ENCODE results near the gene NAV2.

Gene NAV2

DNA sequence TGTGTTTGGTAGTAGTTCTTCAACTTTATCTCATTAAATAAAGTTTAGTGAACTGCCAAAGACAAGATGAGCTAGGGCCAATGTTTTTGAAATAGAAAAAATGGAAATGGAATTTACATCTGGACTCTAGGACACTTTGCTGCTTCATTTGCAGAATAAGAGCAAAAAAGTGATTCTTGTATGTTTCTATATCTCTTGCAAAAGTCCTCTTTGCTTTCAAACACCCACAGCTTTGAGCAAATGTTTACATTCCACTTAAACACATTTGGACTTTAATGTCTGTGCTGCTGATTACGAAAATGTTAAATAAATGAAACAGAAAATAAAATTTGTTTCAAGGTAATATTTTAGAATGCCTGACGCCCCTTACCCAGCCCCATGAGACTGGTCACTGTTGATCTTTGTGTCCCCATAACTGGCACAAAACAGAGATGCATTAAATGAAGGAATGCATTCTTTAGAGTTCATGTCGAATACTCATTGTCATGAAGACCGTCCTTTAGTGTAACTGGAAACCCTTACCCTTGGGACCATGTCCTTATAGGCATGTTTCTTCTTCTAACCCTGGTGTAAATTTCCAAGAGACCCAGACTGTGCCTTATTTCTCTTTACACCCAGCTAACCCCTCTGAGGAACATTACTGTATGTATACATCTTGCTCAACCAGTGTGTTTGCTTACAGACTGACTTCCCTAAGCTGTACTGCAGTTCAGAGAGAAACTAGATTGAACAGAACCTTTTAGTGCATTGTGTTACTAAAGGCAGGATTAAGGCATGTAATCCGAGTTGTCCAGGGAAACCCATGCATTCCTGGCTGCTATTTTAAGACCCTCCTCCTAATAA lies 199.7 kb downstream of the NAV2 start:
- Histone ChIP-seq H3K4me1 (ENCODE audit: control insufficient read depth, insufficient read depth, low read length) (peaks cover 17% of the 10 kb centered on the region), H3K9ac (ENCODE audit: low read length) (no peak overlapping the region), H3K4me3 (ENCODE audit: low read length) (no peak overlapping the region), H3K9me3 (ENCODE audit: control insufficient read depth, low read length) (no peaks in the 10 kb centered on the region), H3K36me3 (ENCODE audit: control insufficient read depth, insufficient read depth, low read length) (no peaks in the 10 kb centered on the region), H3K27me3 (ENCODE audit: control insufficient read depth, insufficient read depth, low read length) (no peaks in the 10 kb centered on the region)

DNA sequence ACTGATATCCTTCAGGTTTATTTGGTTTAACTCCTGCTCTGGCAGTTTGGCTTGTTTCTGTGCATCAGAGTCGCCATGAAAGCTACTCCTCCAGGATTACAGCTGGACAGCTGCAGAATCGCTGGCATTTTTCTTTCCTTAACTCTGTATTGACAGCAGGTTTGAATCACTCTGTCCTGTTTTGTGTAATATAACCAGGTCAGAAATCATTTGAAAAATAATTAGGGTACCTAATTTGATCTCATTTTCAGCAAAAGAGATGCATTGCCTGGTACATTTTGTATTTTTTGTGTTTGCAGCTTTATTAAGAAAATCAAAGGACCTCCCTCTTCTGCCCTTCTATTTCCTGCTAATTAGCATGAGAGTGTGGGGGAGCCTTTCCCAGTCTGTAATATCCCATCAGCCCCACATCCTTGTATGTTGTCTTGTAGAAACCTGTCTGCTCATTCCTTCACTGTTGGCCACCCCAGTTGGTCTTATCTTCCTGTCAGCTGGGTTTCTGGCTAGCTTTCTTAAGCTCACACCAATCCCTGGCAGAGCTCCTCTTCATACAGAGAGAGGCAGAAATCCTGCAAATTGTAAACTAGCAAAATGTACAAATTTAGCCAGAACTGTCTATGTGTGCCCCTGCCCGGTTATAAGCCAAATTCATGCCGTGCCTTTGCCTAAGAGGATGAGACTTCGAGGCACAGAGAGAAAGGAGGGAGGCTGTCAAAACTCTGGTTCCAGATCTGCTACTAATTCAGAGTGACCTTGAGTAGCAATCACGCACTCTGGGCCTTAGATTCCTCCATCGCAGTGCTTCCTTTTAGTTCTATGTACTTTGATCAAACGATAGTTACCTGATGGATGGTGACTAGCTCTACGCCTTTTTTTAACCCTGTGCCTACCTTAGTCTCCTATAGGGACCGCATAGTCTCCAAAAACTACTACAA lies 200.6 kb downstream of the NAV2 start:
- Histone ChIP-seq H3K27me3 (ENCODE audit: control insufficient read depth, insufficient read depth, low read length) (no peaks in the 10 kb centered on the region), H3K4me3 (ENCODE audit: low read length) (no peak overlapping the region), H3K9me3 (ENCODE audit: control insufficient read depth, low read length) (no peaks in the 10 kb centered on the region), H3K36me3 (ENCODE audit: control insufficient read depth, insufficient read depth, low read length) (no peaks in the 10 kb centered on the region), H3K9ac (ENCODE audit: low read length) (no peak overlapping the region), H3K4me1 (ENCODE audit: control insufficient read depth, insufficient read depth, low read length) (peaks cover 17% of the 10 kb centered on the region)

DNA sequence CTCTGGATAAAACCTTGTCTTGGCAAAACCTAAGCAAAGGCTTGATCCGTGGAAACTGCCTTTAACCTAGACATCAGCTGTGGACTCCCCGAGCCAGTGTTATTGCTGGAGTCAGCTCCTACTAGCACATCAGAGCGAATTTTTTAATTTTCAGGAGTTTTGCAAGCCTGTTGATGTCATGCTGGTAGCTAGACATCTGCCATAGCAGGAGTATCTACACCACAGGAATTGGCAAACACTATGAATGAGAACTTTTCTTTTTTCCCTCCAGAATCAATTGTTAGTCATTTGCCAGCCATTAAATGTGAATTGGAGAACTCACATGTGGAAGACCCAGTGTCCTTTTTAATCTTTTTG lies 201.2 kb downstream of the NAV2 start:
- Histone ChIP-seq H3K27me3 (ENCODE audit: control insufficient read depth, insufficient read depth, low read length) (no peaks in the 10 kb centered on the region), H3K4me3 (ENCODE audit: low read length) (no peak overlapping the region), H3K4me1 (ENCODE audit: control insufficient read depth, insufficient read depth, low read length) (peaks cover 20% of the 10 kb centered on the region), H3K9me3 (ENCODE audit: control insufficient read depth, low read length) (no peaks in the 10 kb centered on the region), H3K36me3 (ENCODE audit: control insufficient read depth, insufficient read depth, low read length) (no peaks in the 10 kb centered on the region), H3K9ac (ENCODE audit: low read length) (no peak overlapping the region)

DNA sequence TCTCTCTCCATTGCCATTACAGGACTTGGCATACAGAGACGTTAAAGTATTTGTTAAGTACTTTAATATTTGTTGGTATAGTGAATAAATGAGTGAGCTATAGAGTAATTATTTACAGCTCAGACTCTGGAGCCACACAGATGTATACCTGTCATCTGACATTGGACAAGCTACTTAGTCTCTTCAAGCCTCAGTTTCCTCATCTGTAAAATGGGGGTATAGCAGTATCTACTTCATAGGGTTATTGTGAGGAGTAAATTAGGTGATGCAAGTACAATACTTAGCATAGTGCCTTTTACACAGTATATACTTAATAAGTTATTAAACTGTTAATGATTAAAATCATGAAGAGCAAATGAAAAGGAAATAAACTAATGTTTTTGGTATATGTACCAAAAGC lies 203.2 kb downstream of the NAV2 start:
- H3K9me3 ChIP-seq (ENCODE audit: control insufficient read depth, low read length) = no peaks in the 10 kb centered on the region
- no peak overlapping the region for H3K9ac ChIP-seq (ENCODE audit: low read length)
- peaks cover 30% of the 10 kb centered on the region for H3K4me1 ChIP-seq (ENCODE audit: control insufficient read depth, insufficient read depth, low read length)
- H3K27me3 ChIP-seq (ENCODE audit: control insufficient read depth, insufficient read depth, low read length) = no peaks in the 10 kb centered on the region
- H3K36me3 ChIP-seq (ENCODE audit: control insufficient read depth, insufficient read depth, low read length) = no peaks in the 10 kb centered on the region
- no peak overlapping the region for H3K4me3 ChIP-seq (ENCODE audit: low read length)

DNA sequence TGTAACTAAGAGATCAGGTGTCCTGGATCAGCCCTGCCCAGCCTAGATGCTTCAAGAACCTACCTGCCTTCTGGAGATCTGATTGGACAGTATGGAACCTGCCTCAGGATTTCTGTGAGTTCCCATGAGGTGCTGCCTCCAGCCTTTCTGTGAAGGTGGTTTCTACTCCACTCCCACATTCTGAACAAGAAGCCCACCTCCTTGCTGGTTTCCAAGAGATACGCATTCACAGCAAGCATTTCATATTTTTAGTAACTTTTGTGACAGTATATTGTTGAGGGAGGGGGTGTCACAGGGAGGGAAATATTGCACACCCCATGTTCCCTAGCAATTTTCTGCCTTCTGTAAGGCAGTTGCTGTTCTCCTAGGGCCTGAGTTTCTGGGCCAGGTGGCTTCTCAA lies 204.4 kb downstream of the NAV2 start:
- H3K4me1 ChIP-seq (ENCODE audit: control insufficient read depth, insufficient read depth, low read length) = peaks cover 28% of the 10 kb centered on the region
- H3K36me3 ChIP-seq (ENCODE audit: control insufficient read depth, insufficient read depth, low read length) = no peaks in the 10 kb centered on the region
- no peak overlapping the region for H3K4me3 ChIP-seq (ENCODE audit: low read length)
- H3K9ac ChIP-seq (ENCODE audit: low read length) = no peak overlapping the region
- H3K27me3 ChIP-seq (ENCODE audit: control insufficient read depth, insufficient read depth, low read length) = no peaks in the 10 kb centered on the region
- no peaks in the 10 kb centered on the region for H3K9me3 ChIP-seq (ENCODE audit: control insufficient read depth, low read length)

DNA sequence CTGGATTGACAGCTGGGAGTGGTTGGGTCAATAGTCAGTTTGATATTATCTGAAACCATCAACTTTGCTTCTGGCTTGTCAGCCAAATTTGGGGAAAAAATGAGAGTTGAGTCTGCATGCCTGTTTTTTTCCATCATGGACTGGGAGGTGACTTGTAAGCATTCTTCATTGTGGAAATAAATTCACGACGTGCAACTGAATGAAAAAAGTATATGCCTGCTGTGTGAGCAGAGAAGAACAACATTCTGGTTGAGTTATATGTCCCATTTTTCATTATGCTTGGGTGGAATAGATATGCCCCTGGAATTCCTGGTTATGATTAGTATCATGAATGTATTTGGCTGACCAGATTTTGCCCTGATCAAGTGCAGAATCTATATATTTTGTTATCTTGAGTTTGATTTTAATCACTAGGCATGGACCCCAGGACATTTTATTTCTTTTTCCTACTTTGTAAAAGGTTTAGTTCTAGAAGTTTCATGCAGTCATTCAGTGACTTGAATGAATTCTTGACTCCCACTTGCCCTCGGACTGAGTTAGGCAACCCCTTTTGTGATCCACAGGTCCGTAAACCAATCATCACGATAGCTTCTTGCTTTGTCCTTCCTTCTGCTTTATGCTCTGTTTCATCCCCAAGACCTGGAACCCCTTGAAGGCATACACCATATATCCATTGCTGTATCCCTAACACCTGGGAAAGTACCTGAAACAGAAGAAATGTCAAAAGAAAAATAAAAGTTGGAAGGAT lies 205.8 kb downstream of the NAV2 start:
- no peaks in the 10 kb centered on the region for H3K9me3 ChIP-seq (ENCODE audit: control insufficient read depth, low read length)
- no peaks in the 10 kb centered on the region for H3K27me3 ChIP-seq (ENCODE audit: control insufficient read depth, insufficient read depth, low read length)
- no peaks in the 10 kb centered on the region for H3K36me3 ChIP-seq (ENCODE audit: control insufficient read depth, insufficient read depth, low read length)
- H3K4me1 ChIP-seq (ENCODE audit: control insufficient read depth, insufficient read depth, low read length) = peaks cover 14% of the 10 kb centered on the region
- no peak overlapping the region for H3K9ac ChIP-seq (ENCODE audit: low read length)
- no peak overlapping the region for H3K4me3 ChIP-seq (ENCODE audit: low read length)

DNA sequence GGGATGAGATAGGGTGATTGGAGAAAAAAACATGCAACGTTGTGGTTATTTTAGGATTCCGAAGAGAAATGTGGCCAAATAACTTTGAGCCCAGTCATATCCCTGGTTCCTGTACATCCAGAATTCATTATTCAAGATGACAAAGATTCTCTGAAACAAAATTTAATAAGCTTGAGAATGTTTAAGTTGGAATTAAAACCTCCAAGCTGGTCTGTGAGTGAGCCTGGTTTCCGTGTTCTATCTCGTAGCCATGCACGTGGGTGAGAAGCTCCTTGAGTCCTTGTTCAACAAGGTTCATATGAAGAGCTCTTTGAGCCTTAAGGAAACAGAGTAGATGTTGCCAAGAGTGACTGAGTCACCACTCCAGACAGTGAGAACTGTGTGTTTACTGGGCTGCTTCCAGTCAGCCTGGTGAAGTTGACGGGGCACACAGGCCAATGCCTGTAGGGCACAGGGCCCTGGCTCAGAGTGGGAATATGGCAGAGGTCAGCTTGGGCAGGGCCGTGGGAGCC lies 206.5 kb downstream of the NAV2 start:
- no peaks in the 10 kb centered on the region for H3K9me3 ChIP-seq (ENCODE audit: control insufficient read depth, low read length)
- peaks cover 13% of the 10 kb centered on the region for H3K4me1 ChIP-seq (ENCODE audit: control insufficient read depth, insufficient read depth, low read length)
- H3K4me3 ChIP-seq (ENCODE audit: low read length) = no peak overlapping the region
- no peaks in the 10 kb centered on the region for H3K27me3 ChIP-seq (ENCODE audit: control insufficient read depth, insufficient read depth, low read length)
- H3K9ac ChIP-seq (ENCODE audit: low read length) = no peak overlapping the region
- H3K36me3 ChIP-seq (ENCODE audit: control insufficient read depth, insufficient read depth, low read length) = no peaks in the 10 kb centered on the region

DNA sequence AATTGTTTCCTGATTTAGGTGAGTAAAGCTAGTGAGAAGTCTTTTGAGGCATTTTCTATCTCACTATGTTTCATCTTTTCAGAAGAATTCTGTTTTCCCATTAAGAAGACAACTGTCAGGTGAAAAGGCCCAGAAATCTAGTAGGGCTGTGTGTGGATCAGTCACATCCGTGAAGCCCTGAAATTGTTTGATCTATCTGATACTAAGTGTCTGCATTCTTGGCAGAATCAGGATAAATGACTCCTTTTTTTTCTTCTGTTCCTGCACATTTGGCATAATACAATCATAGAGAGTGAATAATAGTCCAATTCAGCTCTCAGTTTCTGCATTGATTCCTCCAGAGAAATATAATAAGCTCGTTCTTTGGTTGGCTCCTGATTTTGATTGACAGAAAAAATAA lies 208.3 kb downstream of the NAV2 start:
- peaks cover 13% of the 10 kb centered on the region for H3K4me1 ChIP-seq (ENCODE audit: control insufficient read depth, insufficient read depth, low read length)
- H3K9ac ChIP-seq (ENCODE audit: low read length) = no peak overlapping the region
- no peaks in the 10 kb centered on the region for H3K27me3 ChIP-seq (ENCODE audit: control insufficient read depth, insufficient read depth, low read length)
- H3K4me3 ChIP-seq (ENCODE audit: low read length) = no peak overlapping the region
- H3K36me3 ChIP-seq (ENCODE audit: control insufficient read depth, insufficient read depth, low read length) = no peaks in the 10 kb centered on the region
- no peaks in the 10 kb centered on the region for H3K9me3 ChIP-seq (ENCODE audit: control insufficient read depth, low read length)

DNA sequence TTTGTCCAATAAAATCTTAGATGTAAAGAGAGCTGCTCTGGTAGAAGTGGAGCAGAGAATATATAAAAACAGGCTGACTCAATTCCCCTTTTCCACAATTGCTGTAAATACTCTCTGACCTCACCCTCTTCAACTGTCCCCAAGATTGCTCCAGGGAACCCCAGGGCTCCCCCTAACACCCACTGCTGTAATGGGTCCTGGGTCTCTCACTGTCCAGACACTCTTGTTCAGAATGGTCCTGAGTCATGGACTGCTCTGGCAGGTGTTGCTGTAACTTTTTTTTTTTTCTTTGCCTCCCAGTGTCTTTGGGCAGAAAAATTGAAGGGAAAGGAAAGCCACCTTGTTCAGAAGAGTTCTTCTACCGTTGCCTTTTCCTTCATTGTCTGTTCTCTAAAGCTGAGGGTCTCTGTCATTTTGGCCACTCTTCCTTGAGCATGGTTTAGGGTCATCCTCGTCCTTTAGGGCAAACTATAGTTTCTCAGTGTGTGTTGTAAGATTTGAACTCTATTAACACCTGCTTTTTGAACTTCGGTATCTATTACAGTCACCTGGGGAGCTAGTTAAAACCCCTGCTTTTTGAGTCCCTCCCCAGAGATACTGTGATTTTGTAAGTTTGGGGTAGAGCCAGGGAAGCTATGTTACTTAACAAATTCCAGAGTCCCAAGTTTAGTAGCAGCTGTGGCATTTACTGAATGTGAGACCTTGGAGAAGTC lies 209.5 kb downstream of the NAV2 start:
- Histone ChIP-seq H3K36me3 (ENCODE audit: control insufficient read depth, insufficient read depth, low read length) (no peaks in the 10 kb centered on the region), H3K4me3 (ENCODE audit: low read length) (no peak overlapping the region), H3K9ac (ENCODE audit: low read length) (no peak overlapping the region), H3K27me3 (ENCODE audit: control insufficient read depth, insufficient read depth, low read length) (no peaks in the 10 kb centered on the region), H3K4me1 (ENCODE audit: control insufficient read depth, insufficient read depth, low read length) (peaks cover 13% of the 10 kb centered on the region), H3K9me3 (ENCODE audit: control insufficient read depth, low read length) (no peaks in the 10 kb centered on the region)

DNA sequence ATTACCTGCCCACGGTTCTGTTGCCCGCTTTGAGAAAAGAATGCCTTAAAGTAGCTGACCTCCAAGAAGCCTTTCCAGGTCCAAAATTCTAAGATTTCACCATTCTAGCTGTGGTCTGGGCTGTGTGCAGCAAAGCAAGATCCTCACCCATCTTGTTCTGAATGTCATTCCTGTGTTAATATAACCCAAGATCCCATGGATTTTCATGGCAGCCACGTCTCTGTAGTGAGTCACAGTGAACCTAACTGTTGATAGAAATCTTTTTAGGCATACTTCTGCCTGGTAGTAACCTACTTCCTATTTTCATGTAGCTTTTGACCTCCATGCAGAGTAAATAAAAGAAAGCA lies 210.0 kb downstream of the NAV2 start:
- Histone ChIP-seq H3K9me3 (ENCODE audit: control insufficient read depth, low read length) (no peaks in the 10 kb centered on the region), H3K36me3 (ENCODE audit: control insufficient read depth, insufficient read depth, low read length) (no peaks in the 10 kb centered on the region)

DNA sequence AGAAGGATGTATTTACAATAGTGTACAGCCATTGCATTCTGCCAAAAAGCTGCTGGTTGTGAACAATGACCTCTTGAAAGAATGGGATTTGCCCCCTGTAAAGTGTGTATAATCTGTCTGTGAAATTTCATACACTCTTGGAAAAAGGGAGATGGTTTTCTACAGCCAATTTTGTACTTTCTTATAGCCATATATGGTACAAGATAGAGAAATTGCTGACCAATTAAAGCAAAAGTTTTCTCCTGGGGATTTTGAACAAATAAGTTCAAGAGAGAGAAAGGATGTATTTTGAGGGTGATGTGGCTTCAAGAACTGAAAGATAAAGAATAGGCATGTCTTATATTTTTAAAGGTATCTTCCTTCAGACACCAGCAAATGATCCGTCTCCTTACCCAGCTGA lies 211.0 kb downstream of the NAV2 start:
- H3K4me1 ChIP-seq (ENCODE audit: control insufficient read depth, insufficient read depth, low read length) = peaks cover 13% of the 10 kb centered on the region
- no peaks in the 10 kb centered on the region for H3K27me3 ChIP-seq (ENCODE audit: control insufficient read depth, insufficient read depth, low read length)
- no peaks in the 10 kb centered on the region for H3K9me3 ChIP-seq (ENCODE audit: control insufficient read depth, low read length)
- H3K4me3 ChIP-seq (ENCODE audit: low read length) = no peak overlapping the region
- no peak overlapping the region for H3K9ac ChIP-seq (ENCODE audit: low read length)
- no peaks in the 10 kb centered on the region for H3K36me3 ChIP-seq (ENCODE audit: control insufficient read depth, insufficient read depth, low read length)

More for the DNA sequence above, 210.0 kb downstream of the NAV2 start:
- no peak overlapping the region for H3K4me3 ChIP-seq (ENCODE audit: low read length)
- H3K4me1 ChIP-seq (ENCODE audit: control insufficient read depth, insufficient read depth, low read length) = peaks cover 13% of the 10 kb centered on the region
- no peaks in the 10 kb centered on the region for H3K27me3 ChIP-seq (ENCODE audit: control insufficient read depth, insufficient read depth, low read length)
- H3K9ac ChIP-seq (ENCODE audit: low read length) = no peak overlapping the region
